GM19238 (cell line): Measurements from ENCODE around the gene TMOD2.
A peak's percentile ranks its signal among the peaks of the same experiment; 100 is the strongest.
"Not testable (repeated sequence)": the region's sequence is repeated elsewhere in the genome, so short reads cannot be mapped to it uniquely, and the experiment has no call there.

Experiments used
- DNase-seq: peaks from one replicate; pipeline ENCODE4 v3.0.0; 2011; ENCODE audit warnings: low spot score; ENCODE audit not compliant: insufficient read length

Gene TMOD2

GRCh38 chr15:51770902-51771301, 19.5 kb downstream of the TMOD2 start:
- no peak for DNase-seq

DNA sequence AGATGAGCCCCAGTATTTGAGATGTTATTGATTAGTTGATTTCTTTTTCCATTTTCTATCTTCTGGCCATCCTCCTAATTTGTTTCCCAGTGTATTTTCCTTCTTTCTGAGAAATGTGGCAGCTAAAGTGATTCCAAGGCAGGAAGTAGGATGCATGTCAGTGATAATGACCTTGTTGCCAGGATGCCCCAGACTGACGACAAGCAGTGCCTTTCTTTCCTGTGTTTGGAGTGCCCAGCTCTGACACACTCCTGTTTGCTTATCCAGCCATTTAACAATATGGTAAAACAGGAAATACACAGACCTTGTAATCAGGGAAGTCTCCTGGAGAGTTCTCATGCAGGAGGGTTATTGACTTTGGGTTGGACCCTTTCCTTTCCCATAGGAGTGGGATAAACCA, 20.4 kb downstream of the TMOD2 start:
- no peak for DNase-seq

- no peak for DNase-seq
Observed at GRCh38 chr15:51774916-51775315, 23.5 kb downstream of the TMOD2 start.

DNA sequence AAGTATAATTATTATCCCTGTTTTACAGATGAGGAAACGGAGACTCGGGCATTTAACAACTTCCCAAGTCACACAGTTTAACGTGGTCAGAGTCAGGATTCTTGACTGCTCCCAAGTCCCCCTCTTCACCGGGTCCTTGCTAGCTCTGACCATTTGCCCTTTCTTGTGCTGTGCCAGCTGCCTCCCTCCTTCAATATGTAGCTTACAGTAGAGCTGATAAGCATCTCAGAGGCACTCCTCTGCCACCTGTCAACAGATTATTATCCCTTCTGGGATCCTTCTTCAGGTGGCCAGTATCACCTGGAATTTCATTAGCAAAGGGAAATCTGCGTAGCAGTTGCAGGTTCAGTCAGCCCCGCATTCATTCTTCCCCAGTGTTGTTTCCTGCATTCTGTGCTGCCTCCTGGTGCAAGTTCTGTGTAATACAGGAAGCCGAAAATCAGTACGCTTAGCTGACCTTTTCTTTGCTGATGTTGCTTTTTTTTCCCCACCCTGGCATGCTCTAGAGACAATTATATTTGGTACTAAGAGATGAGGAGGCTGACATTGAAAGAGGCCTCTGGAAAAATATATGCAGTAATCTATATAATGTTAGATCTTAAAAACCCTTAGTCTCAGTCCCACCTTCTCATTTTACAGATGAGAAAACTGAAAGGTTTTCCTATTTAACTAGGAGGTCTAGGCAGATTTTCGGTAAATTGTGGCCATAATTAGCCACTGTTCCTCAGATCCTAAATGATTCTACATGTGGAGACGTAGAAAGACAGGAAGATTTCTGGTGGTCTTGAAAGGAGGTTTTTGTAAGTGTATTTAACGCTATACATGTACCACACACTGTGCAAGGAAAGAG, 24.8 kb downstream of the TMOD2 start:
- peak; percentile 38 for DNase-seq

GRCh38 chr15:51776952-51777569, 25.7 kb downstream of the TMOD2 start:
- DNase-seq: peak; percentile 57

DNA sequence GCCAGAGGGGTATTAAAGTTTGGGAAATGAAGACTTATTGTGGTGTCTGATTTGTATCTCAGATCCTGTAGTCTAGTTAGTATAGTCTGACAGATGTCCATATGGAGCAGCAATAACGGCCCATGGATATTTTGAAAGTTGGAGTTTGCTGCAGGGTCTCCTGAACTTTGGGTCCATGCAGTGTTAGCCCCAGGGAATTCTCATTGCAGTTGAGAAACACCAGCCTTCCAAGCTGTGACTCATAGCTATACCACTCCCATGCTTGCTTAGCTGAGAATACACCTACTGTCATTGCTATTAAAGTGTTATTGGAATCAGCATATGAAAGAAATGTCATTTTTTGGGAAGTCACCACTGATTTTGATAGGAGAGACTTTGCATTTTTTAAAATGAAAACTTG, 29.2 kb downstream of the TMOD2 start:
- no peak for DNase-seq

GRCh38 chr15:51781506-51781905, 30.1 kb downstream of the TMOD2 start:
- no peak for DNase-seq

- DNase-seq: no peak
Observed at GRCh38 chr15:51782357-51782896, 31.0 kb downstream of the TMOD2 start.

DNA sequence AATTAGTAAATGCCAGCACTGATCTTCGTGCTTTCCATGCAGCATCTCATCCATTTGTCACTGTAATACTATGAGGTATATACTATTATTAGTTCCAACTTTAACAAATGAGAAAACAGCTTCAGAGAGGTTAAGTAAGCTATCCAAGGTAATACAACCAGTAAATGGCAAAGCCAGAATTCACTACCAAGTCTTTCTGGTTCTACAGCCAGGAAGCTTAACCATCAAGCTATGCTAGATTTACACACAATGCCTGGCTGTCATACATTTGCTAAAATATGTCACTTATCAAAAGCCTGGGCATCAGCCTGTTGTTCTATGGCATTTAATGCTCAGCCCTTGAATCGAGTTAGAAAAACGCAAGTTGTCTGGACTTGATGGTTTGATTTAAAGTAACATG, 32.6 kb downstream of the TMOD2 start:
- DNase-seq: no peak

GRCh38 chr15:51787130-51787529, 35.7 kb downstream of the TMOD2 start:
- not testable (repeated sequence) for DNase-seq

DNA sequence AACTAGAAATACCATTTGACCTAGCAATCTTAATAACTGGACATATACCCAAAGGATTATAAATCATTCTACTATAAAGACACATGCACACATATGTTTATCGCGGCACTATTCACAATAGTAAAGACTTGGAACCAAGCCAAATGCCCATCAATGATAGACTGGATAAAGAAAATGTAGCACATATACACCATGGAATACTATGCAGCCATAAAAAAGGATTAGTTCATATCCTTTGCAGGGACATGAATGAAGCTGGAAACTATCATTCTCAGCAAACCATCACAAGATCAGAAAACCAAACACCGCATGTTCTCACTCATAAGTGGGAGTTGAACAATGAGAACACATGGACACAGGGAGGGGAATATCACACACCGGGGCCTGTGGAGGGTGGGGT, 41.1 kb downstream of the TMOD2 start:
- not testable (repeated sequence) for DNase-seq

- no peak for DNase-seq
Observed at GRCh38 chr15:51793521-51794305, 42.3 kb downstream of the TMOD2 start.

GRCh38 chr15:51796847-51797401, 45.5 kb downstream of the TMOD2 start:
- DNase-seq: no peak

GRCh38 chr15:51798281-51798680, 46.9 kb downstream of the TMOD2 start:
- DNase-seq: no peak

DNA sequence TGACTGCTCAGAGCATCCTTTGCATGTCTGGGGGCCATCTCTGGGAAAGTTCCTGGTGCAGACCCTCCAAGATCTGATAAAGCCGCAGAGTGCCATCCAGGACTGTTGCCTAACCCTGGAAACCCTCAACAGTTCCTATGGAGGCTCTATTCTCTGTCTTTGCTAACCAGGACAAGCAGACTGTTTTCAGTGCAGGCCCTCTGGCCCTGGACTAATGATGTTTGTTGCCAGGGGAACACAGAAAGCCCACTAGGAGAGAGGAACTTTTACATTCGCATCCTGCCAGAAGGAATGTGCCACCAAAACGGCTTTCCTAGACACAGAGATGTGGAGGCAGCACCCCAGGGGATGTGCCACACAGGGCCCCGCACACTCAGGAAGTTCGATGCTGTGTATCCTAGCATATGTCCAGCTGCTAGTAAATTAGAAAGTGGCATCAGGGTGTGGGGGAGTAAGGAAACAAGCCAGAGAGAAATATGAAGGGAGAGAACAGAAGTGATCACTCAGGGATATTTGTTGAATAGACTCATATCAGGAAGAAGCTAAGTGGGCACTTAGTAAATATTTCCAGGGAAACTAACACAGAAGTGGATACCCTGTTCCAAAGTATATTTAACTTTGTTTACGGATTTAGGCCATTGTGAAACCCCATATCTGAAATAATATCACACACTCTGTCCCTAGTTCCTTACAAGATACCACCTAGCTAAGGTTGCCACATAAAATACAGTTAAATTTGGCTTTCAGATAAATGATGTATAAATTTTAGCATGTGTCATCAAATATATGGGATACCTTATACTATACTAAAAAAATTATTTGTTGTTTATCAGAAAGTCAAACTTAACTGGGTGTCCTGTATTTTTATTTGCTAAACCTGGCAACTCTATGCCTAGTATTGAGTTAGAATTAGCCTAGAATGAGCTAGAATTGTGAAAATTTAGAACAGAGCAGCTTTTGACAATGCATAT, 48.2 kb downstream of the TMOD2 start:
- DNase-seq: no peak

- no peak for DNase-seq
Observed at GRCh38 chr15:51801391-51801835, 50.0 kb downstream of the TMOD2 start.

- no peak for DNase-seq
Observed at GRCh38 chr15:51802593-51802992, 51.2 kb downstream of the TMOD2 start.

DNA sequence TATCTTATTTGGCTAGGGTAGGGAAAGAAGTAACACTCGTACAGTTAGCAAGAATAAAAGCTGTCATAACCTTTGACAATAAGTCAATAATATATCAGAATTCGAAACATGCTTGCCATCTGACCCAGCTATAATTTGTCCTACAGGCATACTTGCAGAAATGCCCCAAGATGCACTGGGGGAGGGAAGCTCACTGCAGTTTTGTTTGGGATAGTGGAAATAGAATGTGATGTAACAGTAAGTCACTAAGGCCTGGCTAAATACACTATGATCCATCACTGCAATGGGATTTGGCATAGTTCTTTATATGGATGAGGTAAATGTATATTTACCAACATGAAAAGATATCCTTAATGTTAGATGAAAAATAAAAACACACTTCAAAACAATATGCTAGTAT, 52.6 kb downstream of the TMOD2 start:
- no peak for DNase-seq

DNA sequence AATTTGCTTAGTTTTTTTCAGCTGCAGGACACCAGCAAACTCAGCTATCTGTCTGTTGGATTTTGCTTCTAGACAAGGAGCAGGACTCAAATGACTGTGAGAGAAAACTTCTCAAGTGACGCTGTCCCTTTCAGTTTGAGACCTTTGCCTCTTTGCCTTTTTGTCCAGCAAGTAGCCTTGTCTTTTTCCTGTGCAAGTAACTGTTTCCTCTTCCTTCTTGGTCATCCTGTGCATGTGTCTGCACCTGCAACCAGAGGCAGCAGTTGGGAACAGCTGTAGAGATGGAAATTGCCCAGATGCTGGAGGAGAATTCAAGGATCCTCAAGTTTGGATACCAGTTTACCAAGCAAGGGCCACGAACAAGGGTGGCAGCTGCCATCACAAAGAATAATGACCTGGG, 54.7 kb downstream of the TMOD2 start:
- no peak for DNase-seq

GRCh38 chr15:51809457-51809856, 58.1 kb downstream of the TMOD2 start:
- DNase-seq: no peak
